HepG2 (cell line): ENCODE data around the gene LNX2. TPM values are rescaled to one million over a fixed set of nuclear protein-coding genes. Genes with fewer than 3 reads are reported as not detected.

Source experiments
- ATF7 ChIP-seq, 2 experiments: fragments of 450-650 bp in 1 of 2; sonication (generic) in 1 of 2; formaldehyde crosslinking in 1 of 2; IDR thresholded peaks; 2 replicates each; pipeline versions ENCODE4 v1.4.0 to v1.6.1; 2016 to 2020; ENCODE audit warnings: antibody characterized with exemption in 1 of 2, mild to moderate bottlenecking in 1 of 2, missing genetic modification reagents in 1 of 2
- BCLAF1 ChIP-seq: fragments of 450-650 bp; IDR thresholded peaks from 2 replicates; pipeline ENCODE4 v1.6.1; 2017; ENCODE audit warnings: mild to moderate bottlenecking
- CCDC6 ChIP-seq: sonication (generic); formaldehyde crosslinking; IDR thresholded peaks from 2 replicates; pipeline ENCODE4 v1.8.1; 2022; ENCODE audit warnings: mild to moderate bottlenecking, missing genetic modification reagents, moderate library complexity
- CHD2 ChIP-seq: IDR thresholded peaks from 2 replicates; pipeline ENCODE4 v1.6.1; 2011; ENCODE audit warnings: low read depth, low read length, improper control_type of control experiment
- CHD4 ChIP-seq: fragments of 200-600 bp; sonication (generic); IDR thresholded peaks from 2 replicates; pipeline ENCODE4 v1.7.0; 2017; ENCODE audit warnings: mild to moderate bottlenecking, low read length, borderline replicate concordance
- DNMT1 ChIP-seq: sonication (generic); formaldehyde crosslinking; IDR thresholded peaks from 2 replicates; pipeline ENCODE4 v1.5.1; 2020; ENCODE audit warnings: mild to moderate bottlenecking, missing genetic modification reagents
- IRX3 ChIP-seq: sonication (generic); formaldehyde crosslinking; IDR thresholded peaks from 2 replicates; pipeline ENCODE4 v1.8.1; 2023; ENCODE audit warnings: mild to moderate bottlenecking, low read depth, missing genetic modification reagents, borderline replicate concordance
- JUND ChIP-seq: sonication (generic); formaldehyde crosslinking; IDR thresholded peaks from 2 replicates; pipeline ENCODE4 v1.8.0; 2022; ENCODE audit warnings: mild to moderate bottlenecking, missing genetic modification reagents
- ONECUT2 ChIP-seq: sonication (generic); formaldehyde crosslinking; IDR thresholded peaks from 2 replicates; pipeline ENCODE4 v1.4.0; 2020; ENCODE audit warnings: missing genetic modification reagents
- REXO4 ChIP-seq: sonication (generic); formaldehyde crosslinking; IDR thresholded peaks from 2 replicates; pipeline ENCODE4 v1.8.0; 2022; ENCODE audit warnings: missing genetic modification reagents, mild to moderate bottlenecking, borderline replicate concordance
- SCMH1 ChIP-seq: sonication (generic); formaldehyde crosslinking; IDR thresholded peaks from 2 replicates; pipeline ENCODE4 v1.9.0; 2021; ENCODE audit warnings: missing genetic modification reagents, mild to moderate bottlenecking, borderline replicate concordance
- SETDB1 ChIP-seq: sonication (generic); formaldehyde crosslinking; IDR thresholded peaks from 2 replicates; pipeline ENCODE4 v1.5.1; 2020; ENCODE audit warnings: missing genetic modification reagents, mild to moderate bottlenecking, borderline replicate concordance
- SIX4 ChIP-seq: sonication (generic); formaldehyde crosslinking; IDR thresholded peaks from 2 replicates; pipeline ENCODE4 v1.4.0; 2020; ENCODE audit warnings: missing genetic modification reagents
- SOX6 ChIP-seq, 2 experiments: fragments of 450-650 bp in 1 of 2; sonication (generic) in 1 of 2; formaldehyde crosslinking in 1 of 2; IDR thresholded peaks; 2 replicates each; pipeline versions ENCODE4 v1.4.0 to v1.6.1; 2017 to 2020; ENCODE audit warnings: antibody characterized with exemption in 1 of 2, mild to moderate bottlenecking in 1 of 2, missing genetic modification reagents in 1 of 2
- YY1 ChIP-seq: IDR thresholded peaks from 2 replicates; pipeline ENCODE4 v1.6.1; 2011; ENCODE audit warnings: low read length, low read depth, moderate library complexity, mild to moderate bottlenecking; ENCODE audit not compliant: insufficient read depth, insufficient replicate concordance
- ZBTB7B ChIP-seq: sonication (generic); formaldehyde crosslinking; IDR thresholded peaks from 2 replicates; pipeline ENCODE4 v1.4.0; 2020; ENCODE audit warnings: missing genetic modification reagents
- ZMYM2 ChIP-seq: sonication (generic); formaldehyde crosslinking; IDR thresholded peaks from 2 replicates; pipeline ENCODE4 v1.8.0; 2022; ENCODE audit warnings: mild to moderate bottlenecking, missing genetic modification reagents
- ZNF101 ChIP-seq: sonication (generic); formaldehyde crosslinking; IDR thresholded peaks from 2 replicates; pipeline ENCODE4 v1.4.0; 2020; ENCODE audit warnings: mild to moderate bottlenecking, low read depth, missing genetic modification reagents, borderline replicate concordance
- ZNF343 ChIP-seq: sonication (generic); formaldehyde crosslinking; IDR thresholded peaks from 2 replicates; pipeline ENCODE4 v1.4.0; 2020; ENCODE audit warnings: mild to moderate bottlenecking, missing genetic modification reagents
- ZNF567 ChIP-seq: sonication (generic); formaldehyde crosslinking; IDR thresholded peaks from 2 replicates; pipeline ENCODE4 v1.8.1; 2023; ENCODE audit warnings: mild to moderate bottlenecking, missing genetic modification reagents, borderline replicate concordance
- ZNF614 ChIP-seq: IDR thresholded peaks from 2 replicates; pipeline ENCODE4 v1.6.1; 2018; ENCODE audit warnings: missing biosample characterization, missing genetic modification reagents, inconsistent platforms, borderline replicate concordance
- ZNF782 ChIP-seq: sonication (generic); formaldehyde crosslinking; IDR thresholded peaks from 2 replicates; pipeline ENCODE4 v1.4.0; 2020; ENCODE audit warnings: missing genetic modification reagents, mild to moderate bottlenecking, borderline replicate concordance
- polyA plus RNA-seq, 8 experiments: library from polyadenylated mRNA; depleted of rRNA in 3 of 8; stranded (reverse) in 7 of 8; unstranded in 1 of 8; fragments of >200 nt; fragmentation: Illumina TruSeq in 4 of 8; extraction: Trizol in 4 of 8; gene quantifications; 2 replicates each; pipeline versions ENCODE4 v1.2.1 to v1.2.3, GENCODE V29; 2011 to 2016; ENCODE audit warnings: low read depth in 4 of 8, missing spikeins in 1 of 8, mixed read lengths in 1 of 8; ENCODE audit not compliant: insufficient read depth in 1 of 8
- total RNA-seq, 5 experiments: library from RNA; depleted of rRNA; stranded (reverse); fragments of >200 nt; fragmentation: Illumina TruSeq; extraction: Trizol; gene quantifications; 2 replicates each; pipeline ENCODE4 v1.2.3, GENCODE V29; 2016; ENCODE audit warnings: low read depth in 1 of 5
- TF ChIP-seq, protein P1 (sequence below): sonication (generic); formaldehyde crosslinking; IDR thresholded peaks from 2 replicates; pipeline ENCODE4 v1.8.1; 2023; ENCODE audit warnings: missing genetic modification reagents, inconsistent platforms, borderline replicate concordance
- TF ChIP-seq, protein P2 (sequence below): sonication (generic); formaldehyde crosslinking; IDR thresholded peaks from 2 replicates; pipeline ENCODE4 v1.4.0; 2020; ENCODE audit warnings: mild to moderate bottlenecking, missing genetic modification reagents

LNX2 gene
- total and polyA plus RNA-seq, 2 of the 13 experiments (the other 11 are each of a cell fraction or from before 2014, with no cell fraction given) = 9.2 to 9.7 TPM

DNA sequence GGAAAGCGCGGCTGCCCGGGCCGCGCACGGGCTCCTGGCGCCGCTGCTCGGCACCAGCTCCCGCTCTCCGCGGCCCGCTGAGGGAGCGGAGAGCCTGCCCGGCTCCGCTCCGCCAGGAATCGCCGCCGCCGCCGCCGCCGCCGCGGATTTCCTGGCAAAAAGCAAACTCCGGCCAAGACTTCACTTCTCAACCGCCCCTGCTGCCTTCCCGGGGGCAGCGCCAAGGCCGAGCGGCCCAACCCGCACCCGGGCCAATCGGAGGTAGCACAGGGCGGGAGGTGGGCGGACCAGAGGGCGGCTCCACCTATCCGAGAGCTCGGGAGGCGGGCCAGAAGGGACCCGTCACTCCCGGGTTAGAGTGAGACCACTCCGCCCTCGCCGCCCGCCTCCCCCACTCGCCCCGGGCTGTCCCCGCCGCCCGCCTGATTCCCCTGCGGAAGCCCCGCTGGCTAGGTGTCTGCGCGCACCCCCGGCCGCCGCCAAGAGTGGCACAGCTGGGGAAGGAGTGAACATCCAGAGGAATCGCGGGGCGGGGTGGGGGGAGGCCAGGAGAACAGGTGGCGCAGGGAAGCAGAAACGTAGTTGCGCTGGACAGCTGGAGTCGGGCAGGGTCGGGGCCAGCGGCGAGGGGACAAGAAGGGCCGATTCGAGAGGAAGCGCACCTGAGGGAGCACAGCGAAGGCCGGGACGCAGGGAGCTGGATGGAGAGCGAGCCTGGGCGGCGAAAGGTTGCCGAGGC lies at the start of gene LNX2 (continued):
- TF ChIP-seq SETDB1 = no peak
- TF ChIP-seq BCLAF1 = no peak
- TF ChIP-seq, protein P1, sequence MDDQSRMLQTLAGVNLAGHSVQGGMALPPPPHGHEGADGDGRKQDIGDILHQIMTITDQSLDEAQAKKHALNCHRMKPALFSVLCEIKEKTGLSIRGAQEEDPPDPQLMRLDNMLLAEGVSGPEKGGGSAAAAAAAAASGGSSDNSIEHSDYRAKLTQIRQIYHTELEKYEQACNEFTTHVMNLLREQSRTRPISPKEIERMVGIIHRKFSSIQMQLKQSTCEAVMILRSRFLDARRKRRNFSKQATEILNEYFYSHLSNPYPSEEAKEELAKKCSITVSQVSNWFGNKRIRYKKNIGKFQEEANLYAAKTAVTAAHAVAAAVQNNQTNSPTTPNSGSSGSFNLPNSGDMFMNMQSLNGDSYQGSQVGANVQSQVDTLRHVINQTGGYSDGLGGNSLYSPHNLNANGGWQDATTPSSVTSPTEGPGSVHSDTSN (CRISPR knock-in tag) = no peak
- TF ChIP-seq ZNF101 = no peak
- TF ChIP-seq ONECUT2 (CRISPR knock-in tag) = no peak
- 0 out of 2 replicates have a peak, but pooled peaks have one; percentile 52 for TF ChIP-seq ZNF343 (CRISPR knock-in tag)
- TF ChIP-seq DNMT1 (CRISPR knock-in tag) = no peak
- TF ChIP-seq ATF7 (IDR thresholded peaks at IDR 0.05) = no peak
- no peak for TF ChIP-seq ATF7 (CRISPR knock-in tag; IDR thresholded peaks at IDR 0.05)
- TF ChIP-seq, protein P2, sequence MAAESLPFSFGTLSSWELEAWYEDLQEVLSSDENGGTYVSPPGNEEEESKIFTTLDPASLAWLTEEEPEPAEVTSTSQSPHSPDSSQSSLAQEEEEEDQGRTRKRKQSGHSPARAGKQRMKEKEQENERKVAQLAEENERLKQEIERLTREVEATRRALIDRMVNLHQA = no peak
- no peak for TF ChIP-seq SIX4 (CRISPR knock-in tag)
- TF ChIP-seq IRX3 (CRISPR knock-in tag) = no peak
- TF ChIP-seq YY1 = no peak
- 0 out of 2 replicates have a peak, but pooled peaks have one; percentile 24 for TF ChIP-seq ZNF782 (CRISPR knock-in tag)
- no peak for TF ChIP-seq JUND (CRISPR knock-in tag)
- TF ChIP-seq ZNF567 = peak; percentile 28; the same call in 1 of the 2 replicates
- no peak for TF ChIP-seq CHD4
- TF ChIP-seq SOX6 (IDR thresholded peaks at IDR 0.05) = no peak
- TF ChIP-seq SOX6 (CRISPR knock-in tag; IDR thresholded peaks at IDR 0.05) = no peak; the same call in 1 of the 2 replicates
- no peak for TF ChIP-seq ZMYM2 (CRISPR knock-in tag)
- peak; percentile 50 for TF ChIP-seq CHD2
- 0 out of 2 replicates have a peak, but pooled peaks have one; percentile 21 for TF ChIP-seq CCDC6 (CRISPR knock-in tag)
- no peak for TF ChIP-seq ZNF614
- peak; percentile 20; the same call in 1 of the 2 replicates for TF ChIP-seq ZBTB7B (CRISPR knock-in tag)
- TF ChIP-seq SCMH1 = no peak
- no peak for TF ChIP-seq REXO4 (CRISPR knock-in tag)
